Breast epithelium (tissue), 3 donors: Measurements from ENCODE around the gene CFI.
A peak's percentile ranks its signal among the peaks of the same experiment; 100 is the strongest.

Source experiments
- POLR2A ChIP-seq: fragments of 450-650 bp; IDR thresholded peaks from one replicate; pipeline ENCODE4 v1.6.1; 2016; ENCODE audit warnings: antibody characterized with exemption, mild to moderate bottlenecking, moderate library complexity
- POLR2AphosphoS5 ChIP-seq, 3 donors: sonication (generic); formaldehyde crosslinking; IDR thresholded peaks; one replicate each; pipeline ENCODE4 v1.6.1; 2017; ENCODE audit warnings: antibody characterized with exemption in 3 of 3
- TF ChIP-seq, protein P1 (sequence below), 3 donors: fragments of 450-650 bp; IDR thresholded peaks; one replicate each; pipeline ENCODE4 v1.5.1; 2016 to 2017; ENCODE audit warnings: antibody characterized with exemption in 3 of 3, mild to moderate bottlenecking in 3 of 3, moderate library complexity in 3 of 3

DNA sequence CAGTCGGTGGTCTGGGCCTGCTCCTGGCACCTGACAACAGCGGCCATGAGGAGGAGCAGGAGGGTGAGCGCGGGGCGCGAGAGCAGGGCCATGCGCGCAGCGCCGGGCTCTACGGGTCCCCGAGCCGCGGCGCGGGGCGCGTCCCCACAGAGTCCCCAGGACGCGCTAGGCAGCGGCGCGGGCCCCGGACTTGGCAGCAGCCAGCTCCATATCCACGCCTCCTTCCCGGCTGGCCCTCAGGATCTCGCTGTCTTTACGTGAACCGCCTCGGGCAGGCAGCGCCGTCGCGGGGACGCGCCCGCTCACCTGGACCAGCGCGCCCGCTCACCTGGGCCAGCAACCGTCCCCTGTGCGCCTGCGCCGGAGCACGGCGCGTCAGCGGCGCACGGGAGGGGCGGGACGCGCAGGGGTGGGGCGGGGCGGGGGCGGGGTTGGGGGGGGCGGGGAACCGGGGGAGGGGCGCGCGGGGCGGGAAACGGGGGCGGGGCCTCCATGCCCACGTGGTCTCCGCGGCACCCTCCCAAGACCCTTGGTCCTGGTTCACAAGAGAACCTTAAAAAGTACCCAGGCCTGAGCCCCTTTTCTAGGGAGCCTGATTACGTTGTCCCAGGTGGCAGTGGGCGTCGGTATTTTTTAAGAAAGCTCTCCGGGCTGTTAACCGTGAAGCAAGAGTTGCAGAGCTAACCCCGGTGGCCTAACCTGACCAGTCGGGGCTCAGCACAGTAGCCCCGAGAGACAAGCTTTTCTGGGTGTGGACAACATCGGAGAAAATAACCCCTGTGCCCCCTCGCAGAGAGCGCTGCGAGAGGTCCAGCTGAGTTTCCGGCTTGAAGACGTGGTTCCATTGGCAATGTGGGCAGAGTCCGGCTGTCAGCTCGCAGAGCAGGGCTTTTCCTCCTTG lies 71.8 kb downstream of the CFI start, which contains the start of gene PLA2G12A:
- TF ChIP-seq, protein P1, sequence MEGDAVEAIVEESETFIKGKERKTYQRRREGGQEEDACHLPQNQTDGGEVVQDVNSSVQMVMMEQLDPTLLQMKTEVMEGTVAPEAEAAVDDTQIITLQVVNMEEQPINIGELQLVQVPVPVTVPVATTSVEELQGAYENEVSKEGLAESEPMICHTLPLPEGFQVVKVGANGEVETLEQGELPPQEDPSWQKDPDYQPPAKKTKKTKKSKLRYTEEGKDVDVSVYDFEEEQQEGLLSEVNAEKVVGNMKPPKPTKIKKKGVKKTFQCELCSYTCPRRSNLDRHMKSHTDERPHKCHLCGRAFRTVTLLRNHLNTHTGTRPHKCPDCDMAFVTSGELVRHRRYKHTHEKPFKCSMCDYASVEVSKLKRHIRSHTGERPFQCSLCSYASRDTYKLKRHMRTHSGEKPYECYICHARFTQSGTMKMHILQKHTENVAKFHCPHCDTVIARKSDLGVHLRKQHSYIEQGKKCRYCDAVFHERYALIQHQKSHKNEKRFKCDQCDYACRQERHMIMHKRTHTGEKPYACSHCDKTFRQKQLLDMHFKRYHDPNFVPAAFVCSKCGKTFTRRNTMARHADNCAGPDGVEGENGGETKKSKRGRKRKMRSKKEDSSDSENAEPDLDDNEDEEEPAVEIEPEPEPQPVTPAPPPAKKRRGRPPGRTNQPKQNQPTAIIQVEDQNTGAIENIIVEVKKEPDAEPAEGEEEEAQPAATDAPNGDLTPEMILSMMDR (IDR thresholded peaks at IDR 0.05): no peak
- no peak for TF ChIP-seq POLR2A
- TF ChIP-seq POLR2AphosphoS5 (IDR thresholded peaks at IDR 0.05): peak in 2 of 3 donors; percentile 19 to 74
